ENCODE measurements around the gene TRAPPC2L.

DNA sequence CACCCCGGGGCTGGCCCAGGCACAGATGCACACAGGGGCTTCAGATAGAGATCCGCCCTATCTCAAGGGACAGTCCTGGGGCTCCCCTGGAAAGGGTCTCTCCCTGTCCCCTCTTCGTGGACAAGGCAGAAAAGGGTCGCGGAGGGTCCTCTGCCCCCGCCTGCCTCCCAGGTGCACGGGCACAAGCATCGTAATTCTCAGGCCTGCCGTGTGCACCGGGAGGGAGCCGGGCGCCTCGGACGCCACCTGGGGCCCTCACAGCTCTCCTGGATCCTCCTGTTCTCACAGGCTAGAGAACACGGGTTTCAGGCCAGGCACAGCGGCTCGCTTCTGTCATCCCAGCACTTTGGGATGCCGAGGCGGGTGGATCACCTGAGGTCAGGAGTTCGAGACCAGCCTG lies 21.4 kb downstream of the TRAPPC2L start:
- TF ChIP-seq POLR2AphosphoS5 (IDR thresholded peaks at IDR 0.05; ENCODE audit: low read depth, low read length) (no peak), POLR2A (IDR thresholded peaks at IDR 0.05; ENCODE audit: low read depth, low read length) (no peak), TAF1 (IDR thresholded peaks at IDR 0.05; ENCODE audit: low read depth, low read length) (no peak), SPI1 (IDR thresholded peaks at IDR 0.05; ENCODE audit: low read depth, low read length) (no peak), POU2F2 (IDR thresholded peaks at IDR 0.05; ENCODE audit: low read depth, low read length) (no peak)
